GM18867 (cell line): ENCODE measurements around the gene SIK1.
"Not testable (repeated sequence)": the region's sequence is repeated elsewhere in the genome, so short reads cannot be mapped to it uniquely, and the experiment has no call there.

Source experiments
- ATAC-seq: cut with Tn5 transposase; IDR thresholded peaks from one replicate; pipeline ENCODE4 v1.9.1; 2021; ENCODE audit warnings: mild to moderate bottlenecking, moderate library complexity; ENCODE audit not compliant: unreplicated experiment

SIK1 gene

GRCh38 chr21:43440835-43441727, 14.2 kb upstream of the SIK1 start:
- not testable (repeated sequence) for ATAC-seq

GRCh38 chr21:43439316-43440075, 12.6 kb upstream of the SIK1 start:
- ATAC-seq: not testable (repeated sequence)

GRCh38 chr21:43436272-43436671, 9.3 kb upstream of the SIK1 start:
- not testable (repeated sequence) for ATAC-seq

GRCh38 chr21:43433340-43434136, 6.6 kb upstream of the SIK1 start:
- ATAC-seq: not testable (repeated sequence)

- ATAC-seq: not testable (repeated sequence)
Observed at GRCh38 chr21:43430830-43431416, 4.0 kb upstream of the SIK1 start.

- ATAC-seq: not testable (repeated sequence)
Observed at GRCh38 chr21:43428964-43429363, 2.0 kb upstream of the SIK1 start.

GRCh38 chr21:43427242-43427559, 270 bp upstream of the SIK1 start:
- peak; percentile 83 for ATAC-seq

GRCh38 chr21:43426004-43426403, 927 bp downstream of the SIK1 start:
- ATAC-seq: not testable (repeated sequence)

- not testable (repeated sequence) for ATAC-seq
Observed at GRCh38 chr21:43419475-43419874, 7.5 kb downstream of the SIK1 start.

GRCh38 chr21:43414576-43414975, 12.4 kb downstream of the SIK1 start:
- not testable (repeated sequence) for ATAC-seq

- not testable (repeated sequence) for ATAC-seq
Observed at GRCh38 chr21:43412020-43412788, 14.7 kb downstream of the SIK1 start.

GRCh38 chr21:43410456-43411068, 16.4 kb downstream of the SIK1 start:
- ATAC-seq: peak; percentile 67

GRCh38 chr21:43407139-43407538, 19.8 kb downstream of the SIK1 start:
- ATAC-seq: not testable (repeated sequence)

- ATAC-seq: not testable (repeated sequence)
Observed at GRCh38 chr21:43404450-43404849, 22.5 kb downstream of the SIK1 start.

GRCh38 chr21:43403651-43404430, 23.1 kb downstream of the SIK1 start:
- not testable (repeated sequence) for ATAC-seq

- ATAC-seq: not testable (repeated sequence)
Observed at GRCh38 chr21:43401125-43401524, 25.8 kb downstream of the SIK1 start.

- not testable (repeated sequence) for ATAC-seq
Observed at GRCh38 chr21:43399595-43400015, 27.3 kb downstream of the SIK1 start.

GRCh38 chr21:43399136-43399535, 27.8 kb downstream of the SIK1 start:
- ATAC-seq: not testable (repeated sequence)

- not testable (repeated sequence) for ATAC-seq
Observed at GRCh38 chr21:43398533-43398932, 28.4 kb downstream of the SIK1 start.
